CD14-positive monocyte (primary cell): Measurements from ENCODE around the gene FAM53A. TPM values are rescaled to one million over a fixed set of nuclear protein-coding genes. Genes with fewer than 3 reads are reported as not detected.

ENCODE experiments used
- DNase-seq, 3 donors: peaks; one replicate each; pipeline ENCODE4 v3.0.0-alpha.2; 2011 to 2022
- H2AFZ ChIP-seq: 2 replicates; pipeline ENCODE4 v1.6.0; 2012; ENCODE audit warnings: mild to moderate bottlenecking, low read depth, low read length, inconsistent platforms; ENCODE audit not compliant: insufficient read depth, poor library complexity, severe bottlenecking
- H3K27ac ChIP-seq, 2 donors: 1 replicate in 1 of 2; 2 replicates in 1 of 2; pipeline ENCODE4 v1.5.1; 2012 to 2013; ENCODE audit warnings: low read length in 2 of 2, control low read depth in 1 of 2, inconsistent platforms in 1 of 2, low read depth in 1 of 2, mild to moderate bottlenecking in 1 of 2
- H3K27me3 ChIP-seq, 2 donors: one replicate each; pipeline versions ENCODE4 v1.6.0 to v1.6.1; 2011 to 2013; ENCODE audit warnings: low read length in 2 of 2; ENCODE audit not compliant: control insufficient read depth in 2 of 2, insufficient read depth in 2 of 2
- H3K36me3 ChIP-seq, 2 donors: replicated peaks in 1 of 2; 1 replicate in 1 of 2; 2 replicates in 1 of 2; pipeline versions ENCODE4 v1.5.1 to v1.6.1; 2012 to 2013; ENCODE audit warnings: low read length in 2 of 2, control low read depth in 1 of 2, inconsistent platforms in 1 of 2, mild to moderate bottlenecking in 1 of 2; ENCODE audit not compliant: insufficient read depth in 2 of 2, control insufficient read depth in 1 of 2
- H3K4me1 ChIP-seq, 2 donors: 1 replicate in 1 of 2; 2 replicates in 1 of 2; pipeline versions ENCODE4 v1.5.1 to v1.6.1; 2012 to 2013; ENCODE audit warnings: low read length in 2 of 2, control low read depth in 1 of 2, inconsistent platforms in 1 of 2, mild to moderate bottlenecking in 1 of 2, moderate library complexity in 1 of 2; ENCODE audit not compliant: insufficient read depth in 2 of 2, control insufficient read depth in 1 of 2
- H3K4me2 ChIP-seq: replicated peaks from 2 replicates; pipeline ENCODE3; 2012; ENCODE audit warnings: low read length, moderate library complexity, mild to moderate bottlenecking; ENCODE audit not compliant: poor library complexity, severe bottlenecking; ENCODE audit errors: extremely low read depth
- H3K4me3 ChIP-seq, 3 experiments: fragments of 200-600 bp in 1 of 3; sonication (generic) in 1 of 3; replicated peaks in 1 of 3; 1 replicate in 2 of 3; 2 replicates in 1 of 3; pipeline ENCODE4 v1.5.1; 2011 to 2013; ENCODE audit warnings: low read length in 3 of 3, mild to moderate bottlenecking in 3 of 3, control low read depth in 2 of 3, low read depth in 2 of 3, inconsistent platforms in 1 of 3, moderate library complexity in 1 of 3
- H3K79me2 ChIP-seq: 2 replicates; pipeline ENCODE4 v1.6.0; 2012; ENCODE audit warnings: mild to moderate bottlenecking, control low read depth, inconsistent platforms, low read length, moderate library complexity; ENCODE audit not compliant: insufficient read depth
- H3K9ac ChIP-seq: 2 replicates; pipeline ENCODE4 v1.6.0; 2017; ENCODE audit warnings: low read length, mild to moderate bottlenecking; ENCODE audit not compliant: insufficient read depth, poor library complexity, severe bottlenecking
- H3K9me3 ChIP-seq, 2 donors: replicated peaks in 1 of 2; 1 replicate in 1 of 2; 2 replicates in 1 of 2; pipeline versions ENCODE4 v1.5.1 to v1.6.1; 2012 to 2013; ENCODE audit warnings: low read length in 2 of 2, control low read depth in 1 of 2; ENCODE audit not compliant: control insufficient read depth in 1 of 2, insufficient read depth in 1 of 2
- H4K20me1 ChIP-seq: 2 replicates; pipeline ENCODE4 v1.6.0; 2012; ENCODE audit warnings: mild to moderate bottlenecking, low read length, control low read depth, moderate library complexity; ENCODE audit not compliant: insufficient read depth
- H3K27ac Mint-ChIP-seq, 7 donors: one replicate each; pipeline ENCODE4 v1.8.0; 2020; ENCODE audit warnings: mild to moderate bottlenecking in 7 of 7, mixed read lengths in 7 of 7, moderate library complexity in 6 of 7, inconsistent platforms in 2 of 7
- H3K27me3 Mint-ChIP-seq, 3 donors: one replicate each; pipeline ENCODE4 v1.8.0; 2021 to 2022; ENCODE audit warnings: low read depth in 3 of 3, mild to moderate bottlenecking in 3 of 3, mixed read lengths in 3 of 3, moderate library complexity in 3 of 3, inconsistent platforms in 1 of 3
- H3K36me3 Mint-ChIP-seq, 2 donors: one replicate each; pipeline ENCODE4 v1.8.0; 2020; ENCODE audit warnings: mixed read lengths in 2 of 2, inconsistent platforms in 1 of 2, mild to moderate bottlenecking in 1 of 2
- H3K4me1 Mint-ChIP-seq: one replicate; pipeline ENCODE4 v1.8.0; 2020; ENCODE audit warnings: mild to moderate bottlenecking, mixed read lengths
- H3K4me3 Mint-ChIP-seq, 2 donors: one replicate each; pipeline ENCODE4 v1.8.0; 2020; ENCODE audit warnings: mild to moderate bottlenecking in 2 of 2, mixed read lengths in 2 of 2, moderate library complexity in 1 of 2
- H3K9me3 Mint-ChIP-seq, 7 donors: one replicate each; pipeline ENCODE4 v1.8.0; 2020 to 2022; ENCODE audit warnings: mixed read lengths in 7 of 7, mild to moderate bottlenecking in 6 of 7, moderate library complexity in 6 of 7, inconsistent platforms in 2 of 7
- CTCF ChIP-seq: fragments of 200-600 bp; IDR thresholded peaks from one replicate; pipeline ENCODE4 v1.8.0; 2022; ENCODE audit warnings: antibody characterized with exemption, mild to moderate bottlenecking
- WGBS: methylation state at CpG from one replicate; pipeline ENCODE4 v1.1.5; 2013; ENCODE audit warnings: missing lambda C conversion rate; ENCODE audit not compliant: insufficient coverage; 5-methylcytosine and 5-hydroxymethylcytosine counted together
- intact Hi-C, 2 donors: fragments of 100-400 bp; cut with micrococcal nuclease; formaldehyde crosslinking; loops; one replicate each; pipeline versions ENCODE4 v1.15.0 to v1.15.1; 2023
- polyA plus RNA-seq, 3 donors: library from polyadenylated mRNA; depleted of rRNA in 1 of 3; unstranded in 2 of 3; stranded (reverse) in 1 of 3; fragments of 300-500 nt in 2 of 3; fragments of >200 nt in 1 of 3; fragmentation: Illumina TruSeq in 2 of 3; gene quantifications; 1 replicate in 2 of 3; 2 replicates in 1 of 3; pipeline ENCODE4 v1.2.3, GENCODE V29; 2012 to 2021

FAM53A gene
- polyA plus RNA-seq, 3 donors = 0.40 to 0.82 (median 0.76) TPM

- peaks cover 0 to 4% (median 2%) of the 10 kb centered on the region in 7 donors for H3K9me3 Mint-ChIP-seq
- no peak overlapping the region for H3K27ac Mint-ChIP-seq
- 94% methylated on average over 6 of the region's 11 CpGs for WGBS
- Histone ChIP-seq H3K27me3 (no peaks in the 10 kb centered on the region), H3K4me2 (no peak overlapping the region), H2AFZ (no peak overlapping the region), H3K27ac (no peak overlapping the region), H4K20me1 (no peaks in the 10 kb centered on the region), H3K79me2 (no peaks in the 10 kb centered on the region), H3K9me3 (no peaks in the 10 kb centered on the region), H3K4me3 (no peak overlapping the region), H3K9ac (no peak overlapping the region), H3K4me1 (no peaks in the 10 kb centered on the region), H3K36me3 (no peaks in the 10 kb centered on the region)
- H3K4me1 Mint-ChIP-seq = no peaks in the 10 kb centered on the region
- H3K27me3 Mint-ChIP-seq = peaks cover 0 to 8% (median 5%) of the 10 kb centered on the region in 3 donors
- H3K36me3 Mint-ChIP-seq = no peaks in the 10 kb centered on the region
- DNase-seq = no peak
- intact Hi-C loops = no loop called here
- TF ChIP-seq CTCF = no peak
- no peak overlapping the region for H3K4me3 Mint-ChIP-seq
These were observed 45.2 kb downstream of the FAM53A start for GRCh38 chr4:1638873-1639272.

GRCh38 chr4:1638272-1638598 is 45.9 kb downstream of the FAM53A start:
- TF ChIP-seq CTCF = no peak
- H3K27ac Mint-ChIP-seq = peak overlapping the region in 1 of 7 donors; percentile 49
- H3K36me3 ChIP-seq = no peaks in the 10 kb centered on the region
- DNase-seq = no peak
- no peaks in the 10 kb centered on the region for H3K36me3 Mint-ChIP-seq
- H3K4me2 ChIP-seq = no peak overlapping the region
- H3K4me1 Mint-ChIP-seq = no peaks in the 10 kb centered on the region
- WGBS = 100% methylated on average over 2 of the region's 10 CpGs
- no peak overlapping the region for H3K27ac ChIP-seq
- H3K27me3 Mint-ChIP-seq = peaks cover 0 to 10% (median 5%) of the 10 kb centered on the region in 3 donors
- no peaks in the 10 kb centered on the region for H3K9me3 ChIP-seq
- no peaks in the 10 kb centered on the region for H4K20me1 ChIP-seq
- no peak overlapping the region for H3K4me3 Mint-ChIP-seq
- H3K4me3 ChIP-seq = no peak overlapping the region
- no peak overlapping the region for H2AFZ ChIP-seq
- no peaks in the 10 kb centered on the region for H3K27me3 ChIP-seq
- no peak overlapping the region for H3K9ac ChIP-seq
- H3K79me2 ChIP-seq = no peaks in the 10 kb centered on the region
- no peaks in the 10 kb centered on the region for H3K4me1 ChIP-seq
- intact Hi-C loops = no loop called here
- H3K9me3 Mint-ChIP-seq = peaks cover 0 to 4% (median 2%) of the 10 kb centered on the region in 7 donors
